GM12891 (cell line): ENCODE measurements around the gene AGBL1.

Source experiments
- DNase-seq: peaks from one replicate; pipeline ENCODE4 v3.0.0; 2011; ENCODE audit warnings: low spot score; ENCODE audit not compliant: insufficient read length
- FAIRE-seq: peaks from 2 replicates; lab custom pipeline; 2011; peaks lifted over from hg19 to GRCh38; lab: Jason Lieb, UNC
- PAX5 ChIP-seq: IDR thresholded peaks from 2 replicates; pipeline ENCODE4 v1.6.1; 2011; ENCODE audit warnings: low read length, moderate library complexity, mild to moderate bottlenecking; ENCODE audit not compliant: insufficient read depth, severe bottlenecking
- POLR2A ChIP-seq: IDR thresholded peaks from 2 replicates; pipeline ENCODE4 v1.6.1; 2011; ENCODE audit warnings: low read depth, low read length, control low read depth
- POLR2AphosphoS5 ChIP-seq: IDR thresholded peaks from 2 replicates; pipeline ENCODE4 v1.6.1; 2011; ENCODE audit warnings: low read depth, low read length, control low read depth
- POU2F2 ChIP-seq: IDR thresholded peaks from 2 replicates; pipeline ENCODE4 v1.6.1; 2011; ENCODE audit warnings: low read depth, mild to moderate bottlenecking, control low read depth, low read length, moderate library complexity
- SPI1 ChIP-seq: IDR thresholded peaks from 2 replicates; pipeline ENCODE4 v1.6.1; 2011; ENCODE audit warnings: low read depth, low read length, control low read depth
- TAF1 ChIP-seq: IDR thresholded peaks from 2 replicates; pipeline ENCODE4 v1.6.1; 2011; ENCODE audit warnings: low read depth, low read length, control low read depth

AGBL1 gene

DNA sequence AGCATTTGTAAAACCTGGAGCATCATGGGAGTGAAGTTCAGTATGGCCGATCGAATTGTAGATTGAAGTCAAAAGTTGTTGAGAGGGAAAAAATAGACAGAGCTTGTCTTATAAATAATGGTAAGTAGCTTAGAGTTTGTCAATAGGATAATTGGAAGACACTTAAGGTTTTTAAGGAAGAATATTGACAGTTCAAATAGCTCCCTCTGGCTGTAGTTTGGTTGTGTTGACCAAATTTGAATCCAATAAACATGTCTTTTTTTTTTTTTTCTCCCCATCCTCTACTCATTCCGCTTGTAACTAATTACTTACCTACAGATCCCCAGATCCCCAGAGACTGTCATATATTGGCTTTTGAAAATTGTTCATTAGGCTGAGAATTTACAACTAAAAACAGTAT lies 677.0 kb downstream of the AGBL1 start:
- DNase-seq: no peak
- TF ChIP-seq PAX5: no peak
- TF ChIP-seq TAF1: no peak
- no peak for TF ChIP-seq POLR2AphosphoS5
- TF ChIP-seq POLR2A: no peak
- TF ChIP-seq POU2F2: no peak
- TF ChIP-seq SPI1: no peak
- no peak for FAIRE-seq

DNA sequence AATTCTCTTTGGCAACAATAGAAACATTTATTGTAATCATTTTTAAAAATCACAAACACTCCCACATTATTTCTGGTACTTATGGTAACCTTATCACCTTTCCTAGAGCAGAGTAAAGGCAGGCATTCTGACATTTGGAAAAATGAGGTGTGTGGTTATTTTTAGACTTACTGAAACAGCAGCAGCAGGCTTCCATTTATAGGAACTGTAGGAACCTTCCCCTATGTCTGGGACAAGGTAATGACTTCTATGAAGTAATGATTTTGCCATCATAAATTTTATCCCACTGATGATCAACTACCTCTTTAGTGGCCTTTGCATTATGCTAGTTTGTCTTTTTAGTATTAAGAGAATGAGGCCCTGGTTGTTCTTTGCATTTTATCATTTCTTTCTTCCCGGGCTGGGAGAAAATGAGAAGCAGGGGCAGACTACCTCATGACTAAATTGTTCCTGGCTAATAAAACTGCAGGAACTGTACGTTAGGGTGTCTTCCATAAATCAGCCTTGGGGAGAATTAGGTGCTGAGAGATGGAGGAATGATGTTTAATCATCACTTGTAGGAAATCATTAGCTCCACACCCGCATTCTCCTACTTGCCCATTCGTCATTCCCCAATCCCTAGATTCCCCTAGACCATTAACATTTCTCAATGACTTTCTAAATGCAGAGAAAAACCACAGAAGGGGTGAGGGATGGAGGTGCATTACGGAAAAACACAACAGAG lies 680.3 kb downstream of the AGBL1 start:
- TF ChIP-seq TAF1: no peak
- no peak for TF ChIP-seq POLR2A
- TF ChIP-seq SPI1: no peak
- TF ChIP-seq POLR2AphosphoS5: no peak
- DNase-seq: no peak
- FAIRE-seq: no peak

DNA sequence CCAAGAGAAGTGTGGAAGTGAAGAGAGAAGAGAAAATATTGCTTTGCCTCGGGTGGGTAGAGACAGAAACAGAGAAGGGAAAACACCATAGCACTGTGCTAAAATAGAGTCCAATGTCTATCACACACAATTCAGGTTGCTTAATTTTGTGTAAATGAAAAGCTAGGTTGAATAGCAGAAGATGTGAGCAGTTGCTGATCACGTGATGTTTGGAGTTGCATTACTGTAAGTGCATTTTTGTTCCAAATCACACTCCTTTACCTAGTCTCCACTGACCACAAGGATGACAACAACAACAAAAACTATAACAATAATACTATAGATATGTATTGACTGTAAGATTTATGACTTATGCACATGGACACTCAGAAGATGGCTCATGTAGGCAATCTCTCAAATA lies 683.2 kb downstream of the AGBL1 start:
- TF ChIP-seq PAX5: no peak
- no peak for TF ChIP-seq TAF1
- TF ChIP-seq POLR2AphosphoS5: no peak
- TF ChIP-seq SPI1: no peak
- TF ChIP-seq POLR2A: no peak
- FAIRE-seq: no peak
- DNase-seq: no peak

DNA sequence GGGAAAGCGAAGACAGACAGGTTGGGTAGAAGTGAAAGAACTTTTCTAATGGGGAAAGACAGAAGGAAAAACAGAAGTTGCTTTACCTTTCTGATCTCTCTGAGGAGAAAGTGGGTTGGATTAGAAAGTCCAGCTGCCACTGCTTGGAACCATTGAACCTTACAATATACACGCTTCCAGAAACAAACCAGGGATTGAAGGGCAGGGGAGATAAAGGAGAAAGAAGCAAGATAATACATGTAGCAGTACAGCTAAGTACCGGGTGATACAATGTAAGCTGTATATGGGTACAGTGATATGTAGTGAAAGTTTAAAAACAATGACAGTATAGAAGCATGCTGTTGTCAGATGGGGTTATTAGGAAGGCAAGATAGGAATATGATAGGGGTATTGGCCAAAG lies 684.4 kb downstream of the AGBL1 start:
- TF ChIP-seq POLR2A (no peak), POU2F2 (no peak), TAF1 (no peak), POLR2AphosphoS5 (no peak), PAX5 (no peak), SPI1 (no peak)
- FAIRE-seq (no peak), DNase-seq (no peak)

DNA sequence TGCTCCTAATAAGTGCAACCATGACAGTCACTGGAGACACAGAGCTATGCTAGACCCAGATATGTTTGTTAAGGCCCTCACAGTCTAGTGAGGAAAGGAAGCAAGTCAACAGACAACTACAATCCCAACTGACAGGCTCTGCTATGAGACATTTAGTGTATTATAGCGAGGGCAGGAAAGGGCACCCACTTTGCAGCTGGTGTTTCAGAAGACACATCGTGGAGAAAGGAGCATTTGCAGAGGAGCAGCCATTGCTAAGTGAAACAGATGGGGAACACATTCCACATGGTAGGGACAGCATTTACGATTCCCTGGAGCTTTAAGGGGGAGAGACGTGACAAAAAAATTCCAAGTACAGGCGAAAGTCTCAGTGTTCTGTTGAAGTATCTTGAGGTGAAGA lies 685.6 kb downstream of the AGBL1 start:
- no peak for DNase-seq
- no peak for FAIRE-seq
- TF ChIP-seq TAF1 (no peak), PAX5 (no peak)

DNA sequence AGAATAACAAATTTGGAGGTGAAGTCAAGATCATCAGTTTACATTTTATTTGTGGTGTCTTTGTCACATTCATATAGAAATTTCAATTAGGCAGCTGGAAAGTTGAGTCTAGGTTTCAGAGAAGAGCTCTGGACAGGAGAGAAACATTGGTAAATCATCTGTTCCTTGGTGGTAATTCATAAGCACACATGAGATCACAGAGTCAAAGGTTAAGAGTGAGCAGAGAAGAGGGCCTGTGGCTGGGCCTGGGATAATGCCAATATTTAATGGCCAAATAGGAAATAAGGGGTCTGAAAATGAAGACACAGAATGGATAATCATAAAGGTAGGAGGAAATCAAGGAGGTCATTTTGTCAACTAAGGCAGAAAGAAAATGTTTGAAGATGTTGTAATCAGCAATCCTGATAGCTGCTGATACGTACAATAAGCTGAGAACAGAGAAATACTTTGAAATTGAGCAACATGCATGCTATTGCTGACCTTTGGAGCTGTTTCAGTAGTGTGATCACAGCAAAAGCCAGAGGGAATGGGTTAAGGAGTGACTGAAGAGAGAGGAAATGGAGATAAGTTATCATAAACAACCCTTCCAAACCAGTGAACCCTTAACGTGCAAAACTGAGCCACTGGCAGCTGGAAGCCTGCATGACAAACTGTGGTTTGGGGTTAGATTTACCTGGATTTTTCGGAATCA lies 692.8 kb downstream of the AGBL1 start:
- FAIRE-seq (no peak), DNase-seq (no peak)
- TF ChIP-seq PAX5 (no peak), POLR2AphosphoS5 (no peak), POLR2A (no peak), SPI1 (no peak), POU2F2 (no peak), TAF1 (no peak)

DNA sequence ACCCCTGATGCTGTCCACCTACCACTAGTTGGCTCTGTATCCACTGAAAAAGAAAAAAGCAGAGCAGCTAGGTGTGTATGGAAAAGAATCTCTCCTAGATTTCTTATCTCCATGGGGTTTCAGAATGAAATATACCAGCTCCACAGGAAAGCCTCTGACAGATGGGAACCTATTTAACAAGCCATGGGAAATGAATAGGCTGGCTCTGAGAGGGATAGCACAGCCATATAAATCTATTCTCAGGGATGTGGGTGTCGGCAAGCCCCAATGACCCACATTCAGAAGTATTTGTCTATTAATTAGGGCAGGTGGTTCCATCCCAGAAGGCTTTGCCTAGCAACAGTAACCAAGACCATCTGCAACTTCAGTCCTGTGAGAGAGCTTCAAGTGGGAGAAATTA lies 694.1 kb downstream of the AGBL1 start:
- FAIRE-seq (no peak), DNase-seq (no peak)
- no peak for TF ChIP-seq POU2F2
- no peak for TF ChIP-seq TAF1
- no peak for TF ChIP-seq POLR2AphosphoS5
- TF ChIP-seq POLR2A: no peak
- TF ChIP-seq PAX5: no peak
- TF ChIP-seq SPI1: no peak

DNA sequence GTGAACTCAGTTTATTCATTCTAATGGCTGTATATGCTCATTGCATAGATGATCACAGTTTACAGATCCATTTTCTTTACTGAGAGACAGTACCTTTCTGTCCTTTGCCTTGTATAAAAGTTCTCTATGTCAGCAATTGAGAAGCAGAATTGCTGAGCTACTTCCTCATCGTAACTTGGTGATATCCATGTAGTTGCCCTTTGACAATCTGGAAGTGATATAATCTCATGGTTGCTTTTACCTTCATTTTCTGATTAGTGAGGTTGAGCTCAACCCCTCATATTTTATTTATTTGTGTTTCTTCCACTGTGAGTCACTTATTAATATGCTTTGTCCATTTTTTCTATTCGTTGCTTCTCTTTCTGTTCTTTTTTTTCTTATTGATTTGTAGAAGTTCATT lies 696.5 kb downstream of the AGBL1 start:
- no peak for DNase-seq
- TF ChIP-seq PAX5: no peak
- no peak for TF ChIP-seq POLR2AphosphoS5
- no peak for TF ChIP-seq POLR2A
- TF ChIP-seq POU2F2: no peak
- TF ChIP-seq SPI1: no peak
- TF ChIP-seq TAF1: no peak
- FAIRE-seq: no peak

DNA sequence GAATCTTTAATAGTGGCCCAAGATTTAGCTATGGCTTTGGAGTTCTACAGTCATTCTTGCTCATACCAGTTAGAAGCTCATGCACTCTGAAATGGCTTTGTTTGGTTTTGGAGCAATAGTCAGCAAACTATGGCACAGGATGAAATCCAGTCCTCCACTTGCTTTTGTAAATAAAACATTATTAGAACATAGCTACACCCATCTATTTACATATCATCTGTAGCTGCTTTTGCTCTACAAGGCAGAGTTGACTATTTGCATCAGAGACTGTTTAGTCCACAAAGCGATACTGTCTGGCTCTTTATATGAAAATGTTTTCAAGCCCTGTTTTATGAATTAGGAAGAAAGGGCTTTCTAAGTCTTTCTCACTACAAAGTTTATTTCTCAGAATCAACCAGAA lies 716.9 kb downstream of the AGBL1 start:
- no peak for DNase-seq
- TF ChIP-seq TAF1 (no peak), SPI1 (no peak), POLR2AphosphoS5 (no peak), PAX5 (no peak), POU2F2 (no peak), POLR2A (no peak)
- no peak for FAIRE-seq

DNA sequence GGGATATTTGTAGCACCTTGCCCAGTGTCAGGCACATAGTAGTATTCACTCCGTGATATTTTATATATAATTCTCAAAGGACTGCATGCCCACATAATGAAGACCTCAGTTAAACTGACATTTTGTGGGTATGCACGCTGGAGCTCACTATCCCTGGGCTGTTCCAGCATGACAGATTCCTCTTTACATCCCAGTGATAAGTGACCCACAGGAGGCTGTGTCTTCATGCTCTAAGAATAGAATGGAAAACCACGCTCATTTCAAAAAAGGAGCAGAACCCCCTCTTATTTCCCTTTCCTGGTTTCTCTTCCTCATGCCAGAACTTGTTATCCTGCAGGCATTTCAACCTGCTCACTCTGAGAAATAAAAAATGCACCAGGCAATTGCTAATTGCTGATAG lies 717.5 kb downstream of the AGBL1 start:
- TF ChIP-seq TAF1 (no peak), PAX5 (no peak), POLR2A (no peak), POU2F2 (no peak), POLR2AphosphoS5 (no peak), SPI1 (no peak)
- FAIRE-seq: no peak
- DNase-seq: no peak

DNA sequence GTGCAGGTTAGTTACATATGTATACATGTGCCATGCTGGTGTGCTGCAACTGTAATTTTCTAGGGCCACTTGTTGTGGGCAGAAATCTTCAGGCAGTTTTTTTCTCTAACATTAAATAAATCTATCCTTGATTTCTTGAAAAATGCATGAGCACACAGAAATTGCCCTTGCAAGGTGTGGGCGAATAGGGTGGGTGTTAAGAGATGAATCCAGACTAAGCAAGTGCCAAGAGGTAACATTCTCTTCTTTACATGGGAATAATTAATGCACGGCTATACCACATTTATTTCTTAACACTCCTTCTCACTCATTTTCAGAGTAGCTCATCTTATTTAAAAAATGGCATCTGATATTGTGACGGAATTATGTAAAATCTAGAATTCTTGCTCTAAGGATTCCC lies 719.6 kb downstream of the AGBL1 start:
- TF ChIP-seq POU2F2: no peak
- no peak for FAIRE-seq
- DNase-seq: no peak
